Mucosa of rectum (tissue), 2 donors: Measurements from ENCODE around the gene MYBBP1A.
"Not testable (repeated sequence)": the region's sequence is repeated elsewhere in the genome, so short reads cannot be mapped to it uniquely, and the experiment has no call there.

Experiments
- H3K27ac ChIP-seq, 2 donors: one replicate each; pipeline ENCODE4 v1.7.0; 2013; ENCODE audit warnings: inconsistent platforms in 2 of 2, low read depth in 2 of 2, low read length in 2 of 2
- H3K27me3 ChIP-seq, 2 donors: one replicate each; pipeline ENCODE4 v1.7.0; 2013; ENCODE audit warnings: low read length in 2 of 2; ENCODE audit not compliant: control insufficient read depth in 2 of 2, insufficient read depth in 2 of 2
- H3K36me3 ChIP-seq, 2 donors: one replicate each; pipeline ENCODE4 v1.7.0; 2013; ENCODE audit warnings: low read length in 2 of 2; ENCODE audit not compliant: control insufficient read depth in 2 of 2, insufficient read depth in 2 of 2
- H3K4me1 ChIP-seq, 2 donors: one replicate each; pipeline ENCODE4 v1.7.0; 2013; ENCODE audit warnings: low read length in 2 of 2, mild to moderate bottlenecking in 1 of 2; ENCODE audit not compliant: control insufficient read depth in 2 of 2, insufficient read depth in 2 of 2
- H3K4me3 ChIP-seq, 2 donors: one replicate each; pipeline ENCODE4 v1.7.0; 2013; ENCODE audit warnings: low read length in 2 of 2
- H3K9ac ChIP-seq, 2 donors: one replicate each; pipeline ENCODE4 v1.7.0; 2013; ENCODE audit warnings: low read length in 2 of 2, low read depth in 1 of 2, mild to moderate bottlenecking in 1 of 2
- H3K9me3 ChIP-seq, 2 donors: one replicate each; pipeline ENCODE4 v1.7.0; 2013; ENCODE audit warnings: low read length in 2 of 2; ENCODE audit not compliant: control insufficient read depth in 2 of 2
- donor health status: healthy.
- donor health status: Normal muscosa, but diverticular disease.

The MYBBP1A gene

DNA sequence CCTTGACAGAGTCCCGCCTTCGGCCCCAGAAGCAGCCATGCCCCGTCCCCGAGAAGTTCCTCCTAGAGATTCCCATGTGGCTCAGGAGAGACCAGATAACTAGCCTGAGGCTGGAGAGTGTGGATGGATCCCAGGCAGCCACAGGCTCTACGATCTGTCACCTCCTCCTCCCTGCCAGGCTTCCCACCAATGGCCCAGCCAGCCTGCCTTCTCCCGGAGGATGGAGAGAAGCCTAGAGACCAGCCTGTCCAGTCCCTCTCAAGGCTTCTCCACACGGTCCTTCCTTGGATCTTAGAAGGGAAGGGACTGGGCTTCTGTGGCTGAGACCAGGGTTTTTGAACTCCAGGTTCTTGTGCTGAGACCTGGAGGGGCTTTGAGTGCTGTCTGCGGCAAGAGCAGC, 27.5 kb upstream of the MYBBP1A start:
- H3K9me3 ChIP-seq, result no peaks in the 10 kb centered on the region
- H3K27me3 ChIP-seq, result peaks cover 32 to 37% of the 10 kb centered on the region in 2 donors
- H3K4me1 ChIP-seq, result peaks cover 4 to 7% of the 10 kb centered on the region in 2 donors
- H3K4me3 ChIP-seq, result no peak overlapping the region
- H3K27ac ChIP-seq, result no peak overlapping the region
- no peaks in the 10 kb centered on the region for H3K36me3 ChIP-seq
- H3K9ac ChIP-seq, result no peak overlapping the region

- Histone ChIP-seq H3K27me3 (peaks cover 32 to 37% of the 10 kb centered on the region in 2 donors), H3K4me1 (peaks cover 4 to 7% of the 10 kb centered on the region in 2 donors), H3K4me3 (no peak overlapping the region)
Measured at GRCh38 chr17:4582101-4582501, 26.9 kb upstream of the MYBBP1A start.

GRCh38 chr17:4580291-4580690, 25.1 kb upstream of the MYBBP1A start:
- Histone ChIP-seq H3K4me1 (peaks cover 4 to 7% of the 10 kb centered on the region in 2 donors), H3K36me3 (no peaks in the 10 kb centered on the region), H3K9me3 (no peaks in the 10 kb centered on the region), H3K9ac (no peak overlapping the region), H3K4me3 (no peak overlapping the region), H3K27me3 (peaks cover 25 to 27% of the 10 kb centered on the region in 2 donors), H3K27ac (no peak overlapping the region)

More at GRCh38 chr17:4582101-4582501, 26.9 kb upstream of the MYBBP1A start:
- Histone ChIP-seq H3K27ac (no peak overlapping the region), H3K9me3 (no peaks in the 10 kb centered on the region), H3K36me3 (no peaks in the 10 kb centered on the region), H3K9ac (no peak overlapping the region)

- Histone ChIP-seq H3K4me1 (peaks cover 4 to 6% of the 10 kb centered on the region in 2 donors), H3K9me3 (no peaks in the 10 kb centered on the region), H3K4me3 (no peak overlapping the region), H3K27me3 (peaks cover 23 to 24% of the 10 kb centered on the region in 2 donors), H3K36me3 (no peaks in the 10 kb centered on the region), H3K9ac (no peak overlapping the region), H3K27ac (no peak overlapping the region)
Measured at GRCh38 chr17:4579678-4580077, 24.5 kb upstream of the MYBBP1A start.

GRCh38 chr17:4578349-4578748, 23.2 kb upstream of the MYBBP1A start:
- H3K4me1 ChIP-seq, H3K27ac ChIP-seq, H3K9ac ChIP-seq, H3K36me3 ChIP-seq, H3K4me3 ChIP-seq, H3K9me3 ChIP-seq: not testable (repeated sequence)
- H3K27me3 ChIP-seq, result peaks cover 16 to 18% of the 10 kb centered on the region in 2 donors

DNA sequence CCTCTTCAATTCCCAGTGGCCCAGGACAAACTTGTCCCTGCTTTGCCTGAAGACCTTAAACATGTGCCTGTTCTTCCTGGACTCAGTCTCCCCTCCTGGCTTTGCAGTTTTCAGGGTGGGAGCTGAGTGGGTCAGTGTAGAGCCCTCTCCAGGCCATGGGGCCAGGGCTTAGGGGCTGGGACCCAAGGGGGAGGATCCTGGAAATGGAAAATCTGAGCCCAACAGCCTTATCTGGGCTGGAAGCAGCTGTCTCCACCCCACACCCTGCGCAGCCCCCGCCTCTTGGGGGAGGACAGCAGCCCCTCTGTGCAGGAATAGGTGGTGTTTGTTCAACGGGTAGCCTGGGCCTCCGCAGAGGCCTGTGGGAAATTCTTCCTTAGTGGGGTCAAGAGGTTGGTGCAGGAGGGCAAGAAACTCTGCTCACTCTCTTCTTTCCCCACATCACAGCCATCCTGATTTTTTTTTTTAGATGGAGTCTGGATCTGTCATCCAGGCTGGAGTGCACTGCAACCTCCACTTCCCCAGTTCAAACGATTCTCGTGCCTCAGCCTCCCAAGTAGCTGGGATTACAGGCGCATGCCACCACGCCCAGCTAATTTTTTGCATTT, 22.3 kb upstream of the MYBBP1A start:
- no peak overlapping the region for H3K27ac ChIP-seq
- no peak overlapping the region for H3K9ac ChIP-seq
- no peaks in the 10 kb centered on the region for H3K4me1 ChIP-seq
- H3K9me3 ChIP-seq, result no peaks in the 10 kb centered on the region
- H3K36me3 ChIP-seq, result no peaks in the 10 kb centered on the region
- peaks cover 9 to 14% of the 10 kb centered on the region in 2 donors for H3K27me3 ChIP-seq
- H3K4me3 ChIP-seq, result no peak overlapping the region

DNA sequence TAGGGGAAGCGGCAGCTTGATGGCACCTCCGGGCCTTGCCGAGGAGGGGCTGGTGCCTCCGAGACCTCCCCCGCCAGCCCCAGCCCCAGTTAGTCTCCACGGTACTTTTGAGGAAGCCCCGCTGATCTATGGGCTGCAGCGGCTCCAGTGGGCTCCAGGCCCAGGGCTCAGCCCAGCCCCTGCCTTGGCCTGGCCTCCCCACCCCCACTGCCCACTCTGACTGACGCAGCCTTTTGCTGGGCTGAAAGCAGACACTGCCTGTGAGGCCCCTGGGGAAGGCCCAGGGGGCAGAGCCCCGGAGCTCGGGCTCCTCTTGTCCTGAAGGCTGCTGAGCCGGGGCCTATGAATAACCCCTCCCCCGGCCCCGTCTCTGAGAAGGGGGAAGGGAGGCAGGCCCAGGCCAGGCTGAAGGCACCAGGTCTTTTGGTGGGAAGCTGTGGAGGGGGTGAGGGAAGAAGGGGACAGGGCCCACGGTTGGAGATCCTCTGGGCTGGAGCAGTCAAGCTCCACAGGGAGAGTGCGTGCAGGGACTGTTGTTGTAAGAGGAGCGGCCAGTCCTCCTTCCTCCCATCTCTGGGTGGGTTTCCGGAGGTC, 21.6 kb upstream of the MYBBP1A start:
- no peaks in the 10 kb centered on the region for H3K4me1 ChIP-seq
- H3K27ac ChIP-seq, result no peak overlapping the region
- H3K4me3 ChIP-seq, result no peak overlapping the region
- H3K9me3 ChIP-seq, result no peaks in the 10 kb centered on the region
- H3K36me3 ChIP-seq, result no peaks in the 10 kb centered on the region
- H3K27me3 ChIP-seq, result peaks cover 4 to 8% of the 10 kb centered on the region in 2 donors
- no peak overlapping the region for H3K9ac ChIP-seq

DNA sequence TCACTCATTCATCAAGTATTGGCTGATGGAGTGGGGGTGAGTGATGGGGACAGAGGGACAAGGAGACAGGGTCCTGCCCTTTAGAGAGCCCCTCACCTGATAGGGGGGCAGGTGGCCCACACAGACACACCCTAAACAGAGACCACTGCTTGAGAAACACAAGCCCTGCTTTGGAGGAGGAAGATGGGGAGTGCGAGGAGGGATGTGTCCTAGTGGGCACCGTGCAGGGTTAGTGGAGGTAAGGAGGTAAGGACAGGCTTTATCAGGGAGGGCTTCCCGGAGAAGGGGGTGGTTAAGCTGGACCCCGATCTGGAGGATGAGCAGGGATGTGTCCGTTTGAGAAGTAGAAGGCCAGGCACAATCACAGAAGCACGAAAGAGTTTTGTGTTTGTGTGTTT, 21.0 kb upstream of the MYBBP1A start:
- no peak overlapping the region for H3K27ac ChIP-seq
- H3K9me3 ChIP-seq, result no peaks in the 10 kb centered on the region

DNA sequence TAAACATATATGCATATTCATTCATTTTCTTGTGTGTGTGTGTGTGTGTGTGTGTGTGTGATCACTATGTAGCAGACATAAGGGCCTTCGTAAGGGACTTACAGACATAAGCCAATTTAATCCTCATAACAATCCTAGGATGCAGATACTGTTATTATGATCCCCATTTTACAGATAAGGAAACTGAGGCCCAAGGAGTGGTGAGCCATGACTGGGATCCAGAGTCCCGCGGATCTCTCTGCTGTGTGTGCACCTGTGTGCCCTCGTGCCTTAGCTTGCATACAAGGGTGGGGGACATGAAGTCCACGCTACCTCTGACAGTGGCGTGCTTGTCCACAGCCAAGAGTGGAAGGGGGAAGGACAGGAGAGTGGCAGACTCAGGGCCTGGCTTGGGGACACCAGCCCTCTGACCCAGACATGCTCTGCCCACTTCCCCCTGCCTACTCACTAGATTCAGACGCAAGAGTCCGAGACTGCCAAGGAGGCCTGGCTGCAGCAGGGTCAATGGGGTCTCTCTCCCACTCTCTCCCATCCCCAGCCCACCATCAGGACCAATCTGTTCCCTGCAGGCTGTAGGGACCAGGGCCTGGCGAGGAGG, 19.4 kb upstream of the MYBBP1A start:
- Histone ChIP-seq H3K9ac (no peak overlapping the region), H3K9me3 (no peaks in the 10 kb centered on the region), H3K27me3 (no peaks in the 10 kb centered on the region), H3K4me3 (no peak overlapping the region), H3K27ac (no peak overlapping the region), H3K36me3 (no peaks in the 10 kb centered on the region), H3K4me1 (no peaks in the 10 kb centered on the region)

More for the DNA sequence above, 21.0 kb upstream of the MYBBP1A start:
- no peaks in the 10 kb centered on the region for H3K36me3 ChIP-seq
- H3K27me3 ChIP-seq, result peaks cover 0 to 2% of the 10 kb centered on the region in 2 donors
- H3K9ac ChIP-seq, result no peak overlapping the region
- H3K4me3 ChIP-seq, result no peak overlapping the region
- no peaks in the 10 kb centered on the region for H3K4me1 ChIP-seq

GRCh38 chr17:4573669-4574068, 18.5 kb upstream of the MYBBP1A start:
- H3K27ac ChIP-seq, result no peak overlapping the region
- H3K9ac ChIP-seq, result no peak overlapping the region
- H3K4me3 ChIP-seq, result no peak overlapping the region
- H3K27me3 ChIP-seq, result no peaks in the 10 kb centered on the region
- no peaks in the 10 kb centered on the region for H3K4me1 ChIP-seq
- H3K36me3 ChIP-seq, result no peaks in the 10 kb centered on the region
- no peaks in the 10 kb centered on the region for H3K9me3 ChIP-seq
